ENCODE data around the gene MTHFD2. TPM values are rescaled to one million over a fixed set of nuclear protein-coding genes. Genes with fewer than 3 reads are reported as not detected.
A peak's percentile ranks its signal among the peaks of the same experiment; 100 is the strongest.

MTHFD2 gene
- 17.8 TPM for total RNA-seq
- long read RNA-seq, full-length matches to known transcripts: 41 of 44 reads
- long read RNA-seq, partial matches to known transcripts: 0 of 44 reads
- long read RNA-seq, other reads (novel, unspliced or antisense): 3 of 44 reads

- Histone ChIP-seq H3K9me3 (replicated peaks) (no peaks in the 10 kb centered on the region), H3K4me3 (peak within 1 kb of the TSS; percentile 95), H3K4me1 (peaks cover 59% of the 10 kb centered on the region), H3K27ac (replicated peaks) (peak within 1 kb of the TSS; percentile 95), H3K36me3 (no peaks in the 10 kb centered on the region), H3K27me3 (ENCODE audit: low read depth) (no peaks in the 10 kb centered on the region)
- intact Hi-C loops (cut with micrococcal nuclease): no loop called here
- peak; percentile 85 for TF ChIP-seq CTCF (IDR thresholded peaks at IDR 0.05; ENCODE audit: borderline replicate concordance)
- DNase-seq: peak; percentile 92
Observed at GRCh38 chr2:74198461-74199274, at the start of gene MTHFD2. Gene MTHFD2, plus strand, starts transcription at chr2:74198615. Its CDS starts 27 bp downstream, at chr2:74198642.

- no peak overlapping the region for H3K4me3 ChIP-seq
- no peak for TF ChIP-seq CTCF (IDR thresholded peaks at IDR 0.05; ENCODE audit: borderline replicate concordance)
- H3K4me1 ChIP-seq: peaks cover 32% of the 10 kb centered on the region
- no peak overlapping the region for H3K27ac ChIP-seq (replicated peaks)
- intact Hi-C loops (cut with micrococcal nuclease): no loop called here
- H3K9me3 ChIP-seq (replicated peaks): no peaks in the 10 kb centered on the region
- H3K27me3 ChIP-seq (ENCODE audit: low read depth): no peaks in the 10 kb centered on the region
- DNase-seq: no peak
- peaks cover 24% of the 10 kb centered on the region for H3K36me3 ChIP-seq
Observed at GRCh38 chr2:74149247-74149525, 49.2 kb upstream of the MTHFD2 start.

GRCh38 chr2:74149570-74150319, 48.7 kb upstream of the MTHFD2 start:
- Histone ChIP-seq H3K27ac (replicated peaks) (no peak overlapping the region), H3K4me1 (peaks cover 32% of the 10 kb centered on the region), H3K36me3 (peaks cover 27% of the 10 kb centered on the region), H3K27me3 (ENCODE audit: low read depth) (no peaks in the 10 kb centered on the region), H3K4me3 (no peak overlapping the region), H3K9me3 (replicated peaks) (no peaks in the 10 kb centered on the region)
- intact Hi-C loops (cut with micrococcal nuclease): no loop called here
- DNase-seq: no peak
- TF ChIP-seq CTCF (IDR thresholded peaks at IDR 0.05; ENCODE audit: borderline replicate concordance): no peak

- Histone ChIP-seq H3K27me3 (ENCODE audit: low read depth) (no peaks in the 10 kb centered on the region), H3K9me3 (replicated peaks) (no peaks in the 10 kb centered on the region), H3K4me3 (no peak overlapping the region), H3K27ac (replicated peaks) (no peak overlapping the region), H3K4me1 (peaks cover 11% of the 10 kb centered on the region), H3K36me3 (peaks cover 59% of the 10 kb centered on the region)
- no peak for DNase-seq
- no peak for TF ChIP-seq CTCF (IDR thresholded peaks at IDR 0.05; ENCODE audit: borderline replicate concordance)
- intact Hi-C loops (cut with micrococcal nuclease): no loop called here
Observed at GRCh38 chr2:74152954-74153353, 45.5 kb upstream of the MTHFD2 start.

GRCh38 chr2:74155830-74156229, 42.6 kb upstream of the MTHFD2 start:
- no peaks in the 10 kb centered on the region for H3K27me3 ChIP-seq (ENCODE audit: low read depth)
- H3K36me3 ChIP-seq: peaks cover 85% of the 10 kb centered on the region
- no peak for DNase-seq
- H3K4me3 ChIP-seq: no peak overlapping the region
- no peaks in the 10 kb centered on the region for H3K4me1 ChIP-seq
- H3K27ac ChIP-seq (replicated peaks): no peak overlapping the region
- no peaks in the 10 kb centered on the region for H3K9me3 ChIP-seq (replicated peaks)
- intact Hi-C loops (cut with micrococcal nuclease): no loop called here
- TF ChIP-seq CTCF (IDR thresholded peaks at IDR 0.05; ENCODE audit: borderline replicate concordance): no peak
